GM12865 (cell line): ENCODE results near the gene C1orf226.
"Not testable (repeated sequence)": the region's sequence is repeated elsewhere in the genome, so short reads cannot be mapped to it uniquely, and the experiment has no call there.

ENCODE experiments used
- DNase-seq: peaks from one replicate; pipeline ENCODE4 v3.0.0; 2010; ENCODE audit warnings: low read depth
- H3K4me3 ChIP-seq: 2 replicates; pipeline ENCODE4 v1.5.1; 2011; ENCODE audit warnings: mild to moderate bottlenecking, low read depth, low read length, control low read depth
- CTCF ChIP-seq: IDR thresholded peaks from 2 replicates; pipeline ENCODE4 v1.5.1; 2011; ENCODE audit warnings: low read length, control low read depth, low read depth, inconsistent platforms; ENCODE audit not compliant: insufficient read depth; ENCODE audit errors: missing control alignments

Gene C1orf226

GRCh38 chr1:162416909-162417308 is 35.4 kb downstream of the C1orf226 start:
- no peak overlapping the region for H3K4me3 ChIP-seq
- no peak for DNase-seq
- no peak for TF ChIP-seq CTCF

- H3K4me3 ChIP-seq = no peak overlapping the region
- no peak for TF ChIP-seq CTCF
- no peak for DNase-seq
These were observed 36.1 kb downstream of the C1orf226 start for GRCh38 chr1:162417650-162418049.

GRCh38 chr1:162418584-162418983 is 37.1 kb downstream of the C1orf226 start:
- H3K4me3 ChIP-seq, DNase-seq: not testable (repeated sequence)

GRCh38 chr1:162419450-162419931 is 38.0 kb downstream of the C1orf226 start:
- not testable (repeated sequence) for H3K4me3 ChIP-seq, DNase-seq

- TF ChIP-seq CTCF = no peak
- no peak for DNase-seq
- H3K4me3 ChIP-seq = no peak overlapping the region
These were observed 38.6 kb downstream of the C1orf226 start for GRCh38 chr1:162420120-162420519.

- no peak overlapping the region for H3K4me3 ChIP-seq
- TF ChIP-seq CTCF = no peak
- DNase-seq = no peak
These were observed 40.0 kb downstream of the C1orf226 start for GRCh38 chr1:162421258-162422164.

GRCh38 chr1:162422662-162423375 is 41.3 kb downstream of the C1orf226 start:
- TF ChIP-seq CTCF = no peak
- H3K4me3 ChIP-seq = no peak overlapping the region
- DNase-seq = peak; percentile 21
